ENCODE measurements around the gene MUC5B.
"Not testable (repeated sequence)": the region's sequence is repeated elsewhere in the genome, so short reads cannot be mapped to it uniquely, and the experiment has no call there.

The MUC5B gene

DNA sequence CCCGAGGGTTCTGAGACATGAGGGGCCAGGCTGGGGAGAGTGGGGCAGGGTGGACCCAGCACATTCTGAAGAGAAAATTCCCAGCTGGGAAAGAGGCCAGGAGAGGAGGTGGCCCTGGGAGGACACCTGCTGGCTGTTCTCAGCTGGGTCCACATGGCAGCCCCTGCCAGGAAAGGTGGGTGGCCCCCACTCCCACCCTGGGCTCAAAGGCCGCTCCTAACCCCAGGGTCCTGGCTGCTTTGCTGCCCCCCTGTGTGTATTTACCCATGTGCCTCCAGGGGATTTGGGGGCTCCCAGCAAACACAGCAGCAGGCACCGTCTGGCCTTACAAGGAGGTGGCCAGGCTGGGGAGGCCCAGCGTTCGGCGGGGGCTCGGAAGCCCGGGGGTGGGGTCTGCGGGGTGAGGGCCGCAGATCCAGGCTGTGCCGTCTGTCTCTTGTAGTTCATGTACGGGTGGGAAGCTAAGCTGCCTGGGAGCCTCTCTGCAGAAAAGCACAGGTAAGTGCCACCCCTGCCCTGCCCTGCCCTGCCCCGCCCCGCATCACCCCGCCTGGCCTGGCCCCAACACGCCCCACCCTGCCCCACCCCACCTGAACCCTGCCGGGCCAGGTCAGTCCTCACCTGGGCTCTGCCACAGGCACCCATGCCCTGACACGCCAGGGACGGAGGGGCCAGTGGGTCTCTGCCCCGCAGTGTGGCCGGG, 10.6 kb downstream of the MUC5B start:
- DNase-seq = no peak

DNA sequence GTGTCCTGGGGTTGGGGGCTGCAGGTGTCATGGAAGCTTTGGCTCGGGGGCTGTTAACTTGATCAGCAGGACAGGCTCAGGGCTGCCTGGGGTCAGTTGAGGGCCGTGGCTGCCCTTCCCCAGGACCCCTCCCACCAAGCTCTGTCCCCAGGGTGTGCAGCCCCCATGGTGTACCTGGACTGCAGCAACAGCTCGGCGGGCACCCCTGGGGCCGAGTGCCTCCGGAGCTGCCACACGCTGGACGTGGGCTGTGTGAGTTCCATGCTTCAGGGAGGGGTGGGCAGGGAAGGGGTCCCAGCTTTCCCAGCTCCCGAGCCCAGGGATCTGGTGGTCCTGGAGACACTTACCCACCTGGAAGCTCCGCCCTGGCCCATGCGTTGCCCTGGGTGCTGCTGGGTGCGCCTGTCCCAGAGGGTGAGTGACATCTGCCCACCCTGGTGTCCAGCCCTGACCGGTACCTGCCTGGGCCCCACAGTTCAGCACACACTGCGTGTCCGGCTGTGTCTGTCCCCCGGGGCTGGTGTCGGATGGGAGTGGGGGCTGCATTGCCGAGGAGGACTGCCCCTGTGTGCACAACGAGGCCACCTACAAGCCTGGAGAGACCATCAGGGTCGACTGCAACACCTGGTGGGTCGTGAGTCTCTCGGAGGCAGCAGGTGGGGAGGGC, 11.3 kb downstream of the MUC5B start:
- no peak for DNase-seq

DNA sequence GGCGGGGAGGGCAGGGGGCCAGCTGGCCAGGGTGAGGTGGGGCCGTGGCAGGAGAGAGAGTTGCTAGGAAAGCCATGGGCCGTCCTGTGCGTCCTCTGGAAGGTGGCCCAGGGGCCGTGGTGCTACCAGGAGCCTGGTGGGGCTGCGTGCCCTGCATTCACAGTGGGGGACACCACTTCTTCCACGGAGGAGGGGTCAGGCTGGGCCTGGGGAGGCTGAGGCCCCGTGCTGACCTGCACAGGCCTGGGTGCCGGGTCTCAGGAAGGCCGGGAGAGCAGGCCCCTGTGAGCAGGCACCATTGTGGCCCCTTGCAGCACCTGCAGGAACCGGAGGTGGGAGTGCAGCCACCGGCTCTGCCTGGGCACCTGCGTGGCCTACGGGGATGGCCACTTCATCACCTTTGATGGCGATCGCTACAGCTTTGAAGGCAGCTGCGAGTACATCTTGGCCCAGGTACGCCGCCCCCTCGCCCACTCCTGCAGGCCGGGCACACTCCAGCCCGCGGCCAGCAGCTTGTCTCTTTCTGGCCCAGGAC, 12.0 kb downstream of the MUC5B start:
- no peak for DNase-seq

DNA sequence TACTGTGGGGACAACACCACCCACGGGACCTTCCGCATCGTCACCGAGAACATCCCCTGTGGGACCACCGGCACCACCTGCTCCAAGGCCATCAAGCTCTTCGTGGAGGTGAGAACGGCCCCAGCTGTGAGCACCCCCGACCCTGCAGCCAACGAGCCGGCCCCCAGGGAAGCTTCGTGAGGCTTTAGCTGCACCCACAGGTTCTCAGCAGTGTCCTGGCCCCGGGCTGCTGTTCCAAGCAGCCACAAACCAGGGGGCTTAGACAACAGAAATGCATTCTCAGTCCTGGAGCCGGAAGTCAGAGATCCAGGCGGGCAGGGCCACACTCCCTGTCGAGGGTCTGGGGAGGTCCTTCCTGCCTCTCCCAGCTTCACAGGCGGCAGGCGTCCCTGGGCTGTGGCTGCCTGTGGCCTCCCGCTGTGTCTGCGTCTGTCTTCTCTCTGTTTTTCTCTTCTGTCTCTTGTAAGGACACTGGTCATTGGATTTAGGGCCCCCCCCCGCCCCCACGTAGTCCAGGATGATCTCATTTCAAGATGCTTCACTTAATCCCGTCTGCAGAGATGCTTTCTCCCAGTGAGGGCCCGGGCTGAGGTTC, 12.5 kb downstream of the MUC5B start:
- no peak for DNase-seq

DNA sequence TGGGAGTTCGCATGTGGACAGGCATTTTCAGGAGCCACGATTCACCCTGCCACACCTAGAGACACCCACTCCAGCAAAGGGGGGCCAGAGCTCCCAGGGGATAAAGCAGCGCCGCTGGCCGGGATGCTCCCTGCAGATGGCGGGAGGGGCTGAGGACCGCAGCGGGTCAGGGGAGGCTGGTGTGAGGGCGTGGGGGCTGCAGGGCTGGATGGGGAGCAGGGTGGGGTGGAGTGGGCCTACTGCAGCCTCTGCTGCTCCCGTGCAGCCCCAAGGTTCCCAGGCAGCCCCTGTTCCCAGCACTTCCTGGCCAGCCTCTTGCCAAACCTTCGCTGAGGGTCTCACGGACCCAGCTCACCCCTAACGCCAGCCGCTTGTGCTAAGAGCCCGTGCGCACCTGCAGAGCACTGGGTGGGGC, 13.0 kb downstream of the MUC5B start:
- DNase-seq = no peak

GRCh38 chr11:1236316-1237127, 13.7 kb downstream of the MUC5B start:
- DNase-seq = no peak

- DNase-seq = no peak
These were observed 14.3 kb downstream of the MUC5B start for GRCh38 chr11:1237128-1237580.

DNA sequence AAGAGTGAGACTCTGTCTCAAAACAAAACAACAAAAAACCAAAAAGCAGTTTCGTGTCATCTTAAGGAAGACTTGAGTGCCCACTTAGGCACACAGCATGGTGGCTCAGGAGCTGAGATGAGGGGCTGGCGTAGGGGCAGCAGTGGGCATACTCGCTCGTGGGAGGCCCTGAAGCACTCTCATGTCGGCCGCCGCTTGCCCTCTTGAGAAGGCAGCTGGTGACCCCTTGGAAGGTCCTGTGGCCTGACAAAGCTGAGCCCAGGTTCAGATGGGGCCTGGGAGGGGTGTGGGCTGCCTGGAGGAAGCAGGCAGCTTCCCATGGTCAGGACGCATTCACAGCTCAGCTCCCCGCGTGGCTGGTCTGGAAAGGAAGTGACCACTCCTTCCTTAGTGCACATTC, 15.0 kb downstream of the MUC5B start:
- no peak for DNase-seq

DNA sequence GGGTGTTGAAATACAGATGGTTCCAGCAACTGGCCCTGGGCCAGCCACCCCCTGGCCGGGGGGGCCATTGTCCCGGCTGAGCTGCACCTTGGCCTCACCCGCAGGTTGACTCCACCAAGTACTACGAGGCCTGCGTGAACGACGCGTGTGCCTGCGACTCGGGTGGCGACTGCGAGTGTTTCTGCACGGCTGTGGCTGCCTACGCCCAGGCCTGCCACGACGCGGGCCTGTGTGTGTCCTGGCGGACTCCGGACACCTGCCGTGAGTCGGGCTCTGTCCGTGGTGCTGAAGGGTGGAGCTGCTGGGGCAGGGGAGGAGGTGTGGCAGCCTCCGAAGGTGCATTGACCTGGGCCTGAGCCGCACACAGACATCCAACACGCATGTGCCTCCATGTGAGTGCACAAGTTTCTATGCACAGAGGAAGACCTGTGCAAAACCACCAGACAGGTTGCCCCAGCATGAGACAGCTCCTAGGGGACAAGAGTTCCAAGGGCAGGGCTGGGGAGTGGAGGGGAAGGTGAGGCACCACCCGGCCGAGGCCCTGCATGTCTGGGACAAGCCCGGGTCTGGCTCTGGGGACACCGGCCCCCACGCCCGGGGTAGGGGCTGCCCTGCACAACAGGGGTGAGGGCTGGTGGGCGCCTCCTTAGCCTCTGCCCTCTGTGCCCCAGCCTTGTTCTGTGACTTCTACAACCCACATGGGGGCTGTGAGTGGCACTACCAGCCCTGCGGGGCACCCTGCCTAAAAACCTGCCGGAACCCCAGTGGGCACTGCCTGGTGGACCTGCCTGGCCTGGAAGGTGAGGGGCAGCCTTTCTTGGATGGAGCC, 16.1 kb downstream of the MUC5B start:
- DNase-seq = no peak

- DNase-seq = no peak
These were observed 16.8 kb downstream of the MUC5B start for GRCh38 chr11:1239596-1240205.

- no peak for DNase-seq
These were observed 17.9 kb downstream of the MUC5B start for GRCh38 chr11:1240771-1241170.

GRCh38 chr11:1241706-1242105, 18.8 kb downstream of the MUC5B start:
- no peak for DNase-seq

DNA sequence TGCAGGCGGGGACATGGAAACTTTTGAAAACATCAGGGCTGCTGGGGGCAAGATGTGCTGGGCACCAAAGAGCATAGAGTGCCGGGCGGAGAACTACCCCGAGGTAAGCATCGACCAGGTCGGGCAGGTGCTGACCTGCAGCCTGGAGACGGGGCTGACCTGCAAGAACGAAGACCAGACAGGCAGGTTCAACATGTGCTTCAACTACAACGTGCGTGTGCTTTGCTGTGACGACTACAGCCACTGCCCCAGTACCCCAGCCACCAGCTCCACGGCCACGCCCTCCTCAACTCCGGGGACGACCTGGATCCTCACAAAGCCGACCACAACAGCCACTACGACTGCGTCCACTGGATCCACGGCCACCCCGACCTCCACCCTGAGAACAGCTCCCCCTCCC, 19.4 kb downstream of the MUC5B start:
- DNase-seq = no peak

- not testable (repeated sequence) for DNase-seq
These were observed 19.9 kb downstream of the MUC5B start for GRCh38 chr11:1242751-1243150.

DNA sequence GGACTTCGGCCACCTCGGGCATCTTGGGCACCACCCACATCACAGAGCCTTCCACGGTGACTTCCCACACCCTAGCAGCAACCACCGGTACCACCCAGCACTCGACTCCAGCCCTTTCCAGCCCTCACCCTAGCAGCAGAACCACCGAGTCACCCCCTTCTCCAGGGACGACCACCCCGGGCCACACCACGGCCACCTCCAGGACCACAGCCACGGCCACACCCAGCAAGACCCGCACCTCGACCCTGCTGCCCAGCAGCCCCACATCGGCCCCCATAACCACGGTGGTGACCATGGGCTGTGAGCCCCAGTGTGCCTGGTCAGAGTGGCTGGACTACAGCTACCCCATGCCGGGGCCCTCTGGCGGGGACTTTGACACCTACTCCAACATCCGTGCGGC, 20.7 kb downstream of the MUC5B start:
- not testable (repeated sequence) for DNase-seq

DNA sequence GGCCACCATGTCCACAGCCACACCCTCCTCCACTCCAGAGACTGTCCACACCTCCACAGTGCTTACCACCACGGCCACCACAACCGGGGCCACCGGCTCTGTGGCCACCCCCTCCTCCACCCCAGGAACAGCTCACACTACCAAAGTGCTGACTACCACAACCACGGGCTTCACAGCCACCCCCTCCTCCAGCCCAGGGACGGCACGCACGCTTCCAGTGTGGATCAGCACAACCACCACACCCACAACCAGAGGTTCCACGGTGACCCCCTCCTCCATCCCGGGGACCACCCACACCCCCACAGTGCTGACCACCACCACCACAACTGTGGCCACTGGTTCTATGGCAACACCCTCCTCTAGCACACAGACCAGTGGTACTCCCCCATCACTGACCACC, 21.7 kb downstream of the MUC5B start:
- not testable (repeated sequence) for DNase-seq

DNA sequence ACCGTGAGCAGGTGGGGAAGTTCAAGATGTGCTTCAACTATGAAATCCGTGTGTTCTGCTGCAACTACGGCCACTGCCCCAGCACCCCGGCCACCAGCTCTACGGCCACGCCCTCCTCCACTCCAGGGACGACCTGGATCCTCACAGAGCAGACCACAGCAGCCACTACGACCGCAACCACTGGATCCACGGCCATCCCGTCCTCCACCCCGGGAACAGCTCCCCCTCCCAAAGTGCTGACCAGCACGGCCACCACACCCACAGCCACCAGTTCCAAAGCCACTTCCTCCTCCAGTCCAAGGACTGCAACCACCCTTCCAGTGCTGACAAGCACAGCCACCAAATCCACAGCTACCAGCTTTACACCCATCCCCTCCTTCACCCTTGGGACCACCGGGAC, 22.9 kb downstream of the MUC5B start:
- DNase-seq = not testable (repeated sequence)

- DNase-seq = not testable (repeated sequence)
These were observed 23.4 kb downstream of the MUC5B start for GRCh38 chr11:1246301-1246700.

- not testable (repeated sequence) for DNase-seq
These were observed 24.2 kb downstream of the MUC5B start for GRCh38 chr11:1247026-1247425.

DNA sequence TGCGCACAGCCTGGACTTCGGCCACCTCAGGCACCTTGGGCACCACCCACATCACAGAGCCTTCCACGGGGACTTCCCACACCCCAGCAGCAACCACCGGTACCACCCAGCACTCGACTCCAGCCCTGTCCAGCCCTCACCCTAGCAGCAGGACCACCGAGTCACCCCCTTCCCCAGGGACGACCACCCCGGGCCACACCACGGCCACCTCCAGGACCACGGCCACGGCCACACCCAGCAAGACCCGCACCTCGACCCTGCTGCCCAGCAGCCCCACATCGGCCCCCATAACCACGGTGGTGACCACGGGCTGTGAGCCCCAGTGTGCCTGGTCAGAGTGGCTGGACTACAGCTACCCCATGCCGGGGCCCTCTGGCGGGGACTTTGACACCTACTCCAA, 26.1 kb downstream of the MUC5B start:
- DNase-seq = not testable (repeated sequence)

- not testable (repeated sequence) for DNase-seq
These were observed 27.5 kb downstream of the MUC5B start for GRCh38 chr11:1250411-1250810.

Data from stimulated activated CD4-positive, alpha-beta T cell treated with anti-CD3 and anti-CD28 coated beads, Interleukin-15, amount 100 ng/mL, for 24 hours (primary cell).